Mesendoderm (in vitro differentiated cells): ENCODE data around the gene SREBF2.
"Not testable (repeated sequence)": the region's sequence is repeated elsewhere in the genome, so short reads cannot be mapped to it uniquely, and the experiment has no call there.

Source experiments
- DNase-seq: peaks from one replicate; pipeline ENCODE4 v3.0.0; 2013
- H2AK5ac ChIP-seq: 2 replicates; pipeline ENCODE4 v1.6.1; 2013; ENCODE audit warnings: low read length, inconsistent platforms
- H2BK120ac ChIP-seq: 2 replicates; pipeline ENCODE4 v1.6.1; 2013; ENCODE audit warnings: low read depth, mild to moderate bottlenecking, low read length, moderate library complexity, mixed read lengths
- H2BK15ac ChIP-seq: replicated peaks from 2 replicates; pipeline ENCODE4 v1.6.1; 2013; ENCODE audit warnings: low read depth, mild to moderate bottlenecking, moderate library complexity
- H2BK5ac ChIP-seq: 2 replicates; pipeline ENCODE4 v1.6.1; 2013; ENCODE audit warnings: low read length, inconsistent platforms
- H3K18ac ChIP-seq: 2 replicates; pipeline ENCODE4 v1.6.1; 2013; ENCODE audit warnings: mild to moderate bottlenecking, low read length, mixed read lengths
- H3K23ac ChIP-seq: one replicate; pipeline ENCODE4 v1.6.1; 2013; ENCODE audit warnings: low read length
- H3K27ac ChIP-seq: 2 replicates; pipeline ENCODE4 v1.5.1; 2013; ENCODE audit warnings: low read depth, mild to moderate bottlenecking, inconsistent platforms, low read length, moderate library complexity
- H3K27me3 ChIP-seq: 2 replicates; pipeline ENCODE4 v1.6.1; 2013; ENCODE audit warnings: low read length, control low read depth, mild to moderate bottlenecking, inconsistent platforms; ENCODE audit not compliant: insufficient read depth, poor library complexity
- H3K36me3 ChIP-seq: 2 replicates; pipeline ENCODE4 v1.6.1; 2013; ENCODE audit warnings: low read length, inconsistent platforms; ENCODE audit not compliant: control insufficient read depth, insufficient read depth
- H3K4ac ChIP-seq: one replicate; pipeline ENCODE4 v1.6.1; 2013; ENCODE audit warnings: low read depth, mild to moderate bottlenecking, low read length, moderate library complexity
- H3K4me1 ChIP-seq: 2 replicates; pipeline ENCODE4 v1.6.1; 2013; ENCODE audit warnings: low read depth, low read length, inconsistent platforms; ENCODE audit not compliant: control insufficient read depth
- H3K4me2 ChIP-seq: 2 replicates; pipeline ENCODE4 v1.6.1; 2013; ENCODE audit warnings: low read length
- H3K4me3 ChIP-seq: 2 replicates; pipeline ENCODE4 v1.5.1; 2013; ENCODE audit warnings: mild to moderate bottlenecking, low read length
- H3K56ac ChIP-seq: one replicate; pipeline ENCODE4 v1.6.1; 2013; ENCODE audit warnings: low read length
- H3K79me1 ChIP-seq: 2 replicates; pipeline ENCODE4 v1.6.1; 2013; ENCODE audit warnings: low read length, inconsistent platforms
- H3K79me2 ChIP-seq: 2 replicates; pipeline ENCODE4 v1.6.1; 2013; ENCODE audit warnings: mild to moderate bottlenecking, low read length; ENCODE audit not compliant: control insufficient read depth, insufficient read depth
- H3K9ac ChIP-seq: 2 replicates; pipeline ENCODE4 v1.6.1; 2013; ENCODE audit warnings: low read length, inconsistent platforms
- H4K5ac ChIP-seq: one replicate; pipeline ENCODE4 v1.6.1; 2013; ENCODE audit warnings: low read length
- H4K8ac ChIP-seq: one replicate; pipeline ENCODE4 v1.6.1; 2013; ENCODE audit warnings: low read depth, mild to moderate bottlenecking, control low read depth, low read length, moderate library complexity
- WGBS: extraction: QIAGEN DNeasy Blood & Tissue Kit; methylation state at CpG from one replicate; pipeline ENCODE4 v1.1.7; 2013; ENCODE audit warnings: low lambda C conversion rate, missing lambda C conversion rate; ENCODE audit not compliant: insufficient coverage; ENCODE audit errors: extremely low coverage; 5-methylcytosine and 5-hydroxymethylcytosine counted together

Gene SREBF2

GRCh38 chr22:41833369-41834004 lies 582 bp downstream of the SREBF2 start:
- Histone ChIP-seq H3K4me2 (peak overlapping the region; percentile 69), H3K27ac (peak overlapping the region; percentile 94), H4K5ac (no peak overlapping the region), H3K36me3 (peaks cover 5% of the 10 kb centered on the region), H3K56ac (peak overlapping the region; percentile 98), H4K8ac (no peak overlapping the region), H2BK5ac (peak overlapping the region; percentile 91), H3K79me2 (peaks cover 42% of the 10 kb centered on the region), H3K18ac (peak overlapping the region; percentile 94), H3K27me3 (no peaks in the 10 kb centered on the region), H3K4me3 (peak overlapping the region; percentile 87), H3K4ac (peak overlapping the region; percentile 92), H3K9ac (peak overlapping the region; percentile 96), H3K4me1 (peaks cover 2% of the 10 kb centered on the region), H2BK120ac (peak overlapping the region; percentile 31), H3K79me1 (peaks cover 14% of the 10 kb centered on the region), H2AK5ac (no peak overlapping the region), H3K23ac (no peak overlapping the region), H2BK15ac (no peak overlapping the region)
- WGBS = no CpG with 5 or more reads among the region's 86 CpGs
- no peak for DNase-seq

DNA sequence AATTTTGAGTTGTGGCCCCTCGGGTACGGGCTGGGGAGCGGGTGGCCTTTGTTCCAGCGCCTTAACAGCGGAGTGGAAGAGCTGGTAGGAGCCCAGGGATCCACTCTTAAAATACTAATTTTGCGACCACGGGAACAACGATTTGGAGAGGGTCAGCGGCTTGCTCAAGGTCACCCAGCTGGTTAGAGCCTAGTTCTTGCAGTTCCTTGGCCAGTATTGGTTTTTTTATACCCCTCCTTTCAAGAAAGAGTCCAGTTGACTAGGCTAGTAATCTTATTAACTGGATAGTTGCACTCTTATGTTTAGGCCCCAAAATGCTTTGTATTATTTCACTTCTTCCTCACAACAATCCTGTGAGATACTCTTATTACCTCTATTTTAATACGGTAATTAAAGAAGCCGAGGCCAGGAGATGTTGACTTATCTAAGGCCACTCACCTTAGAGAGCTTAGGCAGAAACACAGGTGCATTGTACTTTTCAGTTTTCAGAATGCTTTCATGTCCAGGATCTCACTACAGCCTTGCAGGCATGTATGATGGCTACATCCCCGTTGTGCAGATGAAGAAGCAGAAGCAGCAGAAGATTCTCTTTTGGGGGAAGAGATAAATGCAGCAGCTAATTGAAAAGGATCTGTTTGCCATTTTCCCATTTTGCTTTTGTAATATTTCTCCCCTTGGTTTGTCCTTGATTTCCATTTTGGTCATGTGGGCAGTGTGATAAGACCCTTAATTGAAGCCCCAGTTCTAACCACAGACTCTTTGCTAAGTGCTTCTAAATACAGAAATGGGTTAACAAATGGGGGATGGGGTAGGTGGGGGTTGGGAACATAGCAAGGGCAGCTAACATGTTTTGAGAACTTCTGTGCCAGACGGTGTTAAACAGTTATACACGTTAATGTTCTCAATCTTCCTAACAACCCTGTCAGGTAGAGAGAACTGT lies 1.4 kb downstream of the SREBF2 start:
- no peak overlapping the region for H4K5ac ChIP-seq
- peak overlapping the region; percentile 94 for H3K18ac ChIP-seq
- peak overlapping the region; percentile 69 for H3K4me2 ChIP-seq
- H3K27ac ChIP-seq = peak overlapping the region; percentile 94
- H2BK5ac ChIP-seq = peak overlapping the region; percentile 91
- peak overlapping the region; percentile 98 for H3K56ac ChIP-seq
- WGBS = no CpG with 5 or more reads among the region's 14 CpGs
- peaks cover 2% of the 10 kb centered on the region for H3K4me1 ChIP-seq
- peak overlapping the region; percentile 96 for H3K9ac ChIP-seq
- peaks cover 5% of the 10 kb centered on the region for H3K36me3 ChIP-seq
- peaks cover 19% of the 10 kb centered on the region for H3K79me1 ChIP-seq
- H3K23ac ChIP-seq = peak overlapping the region; percentile 31
- H3K4me3 ChIP-seq = peak overlapping the region; percentile 87
- H3K27me3 ChIP-seq = no peaks in the 10 kb centered on the region
- H3K4ac ChIP-seq = peak overlapping the region; percentile 92
- no peak overlapping the region for H4K8ac ChIP-seq
- no peak overlapping the region for H2AK5ac ChIP-seq
- DNase-seq = no peak
- peak overlapping the region; percentile 56 for H2BK120ac ChIP-seq
- H3K79me2 ChIP-seq = peaks cover 49% of the 10 kb centered on the region
- no peak overlapping the region for H2BK15ac ChIP-seq

DNA sequence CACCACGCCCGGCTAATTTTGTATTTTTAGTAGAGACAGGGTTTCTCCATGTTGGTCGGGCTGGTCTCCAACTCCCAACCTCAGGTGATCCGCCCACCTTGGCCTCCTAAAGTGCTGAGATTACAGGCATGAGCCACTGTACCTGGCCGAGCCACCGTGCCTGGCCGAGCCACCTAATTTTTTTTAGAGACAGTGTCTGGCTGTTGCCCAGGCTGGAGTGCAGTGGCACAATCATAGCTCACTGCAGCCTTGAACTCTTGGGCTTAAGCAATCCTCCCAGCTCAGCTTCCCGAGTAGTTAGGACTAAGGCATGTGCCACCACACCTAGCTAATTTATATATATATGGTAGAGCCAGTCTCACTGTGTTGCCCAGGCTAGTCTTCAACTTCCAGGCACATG lies 2.6 kb downstream of the SREBF2 start:
- not testable (repeated sequence) for H3K4ac ChIP-seq, H4K5ac ChIP-seq, H3K4me3 ChIP-seq, H3K23ac ChIP-seq, H2BK5ac ChIP-seq, H3K56ac ChIP-seq, H3K27ac ChIP-seq, H2BK15ac ChIP-seq, H2BK120ac ChIP-seq, H3K36me3 ChIP-seq, H3K27me3 ChIP-seq, H3K4me1 ChIP-seq, DNase-seq, H3K9ac ChIP-seq, H2AK5ac ChIP-seq, H4K8ac ChIP-seq, H3K4me2 ChIP-seq
- no CpG with 5 or more reads among the region's 8 CpGs for WGBS
- peak overlapping the region; percentile 24 for H3K18ac ChIP-seq
- H3K79me2 ChIP-seq = peaks cover 58% of the 10 kb centered on the region
- H3K79me1 ChIP-seq = peaks cover 23% of the 10 kb centered on the region

DNA sequence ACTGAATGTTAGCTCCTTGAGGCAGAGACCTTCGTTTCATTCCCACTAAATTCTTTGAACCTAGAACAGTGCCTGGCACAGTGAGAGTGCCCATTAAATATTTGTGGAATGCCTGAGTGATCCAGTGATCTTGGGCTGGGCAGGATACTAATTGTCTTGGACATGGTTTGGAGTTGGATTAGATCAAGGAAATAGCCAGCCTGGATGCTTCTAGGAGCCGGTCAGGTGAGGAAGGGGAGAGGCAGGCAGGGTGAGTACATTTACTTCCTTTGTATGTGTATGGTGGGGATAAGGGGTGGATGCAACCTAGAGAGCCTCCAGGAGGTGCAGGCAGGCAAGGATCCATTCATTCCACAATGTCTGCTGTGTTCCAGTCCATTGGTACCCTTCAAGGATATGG lies 3.6 kb downstream of the SREBF2 start:
- Histone ChIP-seq H4K5ac (no peak overlapping the region), H2BK15ac (no peak overlapping the region), H3K23ac (no peak overlapping the region), H4K8ac (no peak overlapping the region), H2BK5ac (no peak overlapping the region), H3K4me3 (no peak overlapping the region), H3K36me3 (peaks cover 7% of the 10 kb centered on the region), H2BK120ac (no peak overlapping the region), H3K79me1 (peaks cover 29% of the 10 kb centered on the region), H3K79me2 (peaks cover 68% of the 10 kb centered on the region), H3K4ac (no peak overlapping the region), H3K27ac (no peak overlapping the region), H3K18ac (no peak overlapping the region), H3K4me1 (peaks cover 5% of the 10 kb centered on the region), H3K4me2 (no peak overlapping the region), H2AK5ac (no peak overlapping the region), H3K27me3 (no peaks in the 10 kb centered on the region), H3K56ac (peak overlapping the region; percentile 9), H3K9ac (no peak overlapping the region)
- DNase-seq = no peak
- WGBS = no CpG with 5 or more reads among the region's 2 CpGs

- H2BK15ac ChIP-seq = no peak overlapping the region
- peaks cover 6% of the 10 kb centered on the region for H3K4me1 ChIP-seq
- no peak overlapping the region for H3K4me3 ChIP-seq
- no peak overlapping the region for H3K23ac ChIP-seq
- H3K27me3 ChIP-seq = no peaks in the 10 kb centered on the region
- no peak overlapping the region for H3K4me2 ChIP-seq
- H3K36me3 ChIP-seq = peaks cover 7% of the 10 kb centered on the region
- WGBS = no CpG with 5 or more reads among the region's 1 CpG
- H3K4ac ChIP-seq = no peak overlapping the region
- H3K9ac ChIP-seq = no peak overlapping the region
- no peak overlapping the region for H4K5ac ChIP-seq
- H2BK120ac ChIP-seq = no peak overlapping the region
- no peak overlapping the region for H4K8ac ChIP-seq
- no peak overlapping the region for H3K27ac ChIP-seq
- no peak overlapping the region for H2BK5ac ChIP-seq
- no peak overlapping the region for H2AK5ac ChIP-seq
- peak overlapping the region; percentile 9 for H3K56ac ChIP-seq
- H3K79me2 ChIP-seq = peaks cover 83% of the 10 kb centered on the region
- no peak overlapping the region for H3K18ac ChIP-seq
- peaks cover 33% of the 10 kb centered on the region for H3K79me1 ChIP-seq
- DNase-seq = no peak
These were observed 6.1 kb downstream of the SREBF2 start for GRCh38 chr22:41838842-41839618.
